Choroid plexus epithelial cell (primary cell): ENCODE results near the gene DHX35.

Experiments
- DNase-seq: peaks from one replicate; pipeline ENCODE4 v3.0.0-alpha.2; 2010; ENCODE audit warnings: low read depth
- H3K4me3 ChIP-seq: 2 replicates; pipeline ENCODE4 v1.5.1; 2011; ENCODE audit warnings: low read depth, mild to moderate bottlenecking, control low read depth, low read length, moderate library complexity
- TF ChIP-seq, protein P1 (sequence below): conservative IDR thresholded peaks from 2 replicates; pipeline ENCODE4 v1.5.1; 2011; ENCODE audit warnings: low read depth, mild to moderate bottlenecking, control low read depth, inconsistent platforms, low read length, moderate library complexity

The DHX35 gene, protein sequence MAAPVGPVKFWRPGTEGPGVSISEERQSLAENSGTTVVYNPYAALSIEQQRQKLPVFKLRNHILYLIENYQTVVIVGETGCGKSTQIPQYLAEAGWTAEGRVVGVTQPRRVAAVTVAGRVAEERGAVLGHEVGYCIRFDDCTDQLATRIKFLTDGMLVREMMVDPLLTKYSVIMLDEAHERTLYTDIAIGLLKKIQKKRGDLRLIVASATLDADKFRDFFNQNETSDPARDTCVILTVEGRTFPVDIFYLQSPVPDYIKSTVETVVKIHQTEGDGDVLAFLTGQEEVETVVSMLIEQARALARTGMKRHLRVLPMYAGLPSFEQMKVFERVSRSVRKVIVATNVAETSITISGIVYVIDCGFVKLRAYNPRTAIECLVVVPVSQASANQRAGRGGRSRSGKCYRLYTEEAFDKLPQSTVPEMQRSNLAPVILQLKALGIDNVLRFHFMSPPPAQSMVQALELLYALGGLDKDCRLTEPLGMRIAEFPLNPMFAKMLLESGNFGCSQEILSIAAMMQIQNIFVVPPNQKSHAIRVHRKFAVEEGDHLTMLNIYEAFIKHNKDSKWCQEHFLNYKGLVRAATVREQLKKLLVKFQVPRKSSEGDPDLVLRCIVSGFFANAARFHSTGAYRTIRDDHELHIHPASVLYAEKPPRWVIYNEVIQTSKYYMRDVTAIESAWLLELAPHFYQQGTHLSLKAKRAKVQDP

DNA sequence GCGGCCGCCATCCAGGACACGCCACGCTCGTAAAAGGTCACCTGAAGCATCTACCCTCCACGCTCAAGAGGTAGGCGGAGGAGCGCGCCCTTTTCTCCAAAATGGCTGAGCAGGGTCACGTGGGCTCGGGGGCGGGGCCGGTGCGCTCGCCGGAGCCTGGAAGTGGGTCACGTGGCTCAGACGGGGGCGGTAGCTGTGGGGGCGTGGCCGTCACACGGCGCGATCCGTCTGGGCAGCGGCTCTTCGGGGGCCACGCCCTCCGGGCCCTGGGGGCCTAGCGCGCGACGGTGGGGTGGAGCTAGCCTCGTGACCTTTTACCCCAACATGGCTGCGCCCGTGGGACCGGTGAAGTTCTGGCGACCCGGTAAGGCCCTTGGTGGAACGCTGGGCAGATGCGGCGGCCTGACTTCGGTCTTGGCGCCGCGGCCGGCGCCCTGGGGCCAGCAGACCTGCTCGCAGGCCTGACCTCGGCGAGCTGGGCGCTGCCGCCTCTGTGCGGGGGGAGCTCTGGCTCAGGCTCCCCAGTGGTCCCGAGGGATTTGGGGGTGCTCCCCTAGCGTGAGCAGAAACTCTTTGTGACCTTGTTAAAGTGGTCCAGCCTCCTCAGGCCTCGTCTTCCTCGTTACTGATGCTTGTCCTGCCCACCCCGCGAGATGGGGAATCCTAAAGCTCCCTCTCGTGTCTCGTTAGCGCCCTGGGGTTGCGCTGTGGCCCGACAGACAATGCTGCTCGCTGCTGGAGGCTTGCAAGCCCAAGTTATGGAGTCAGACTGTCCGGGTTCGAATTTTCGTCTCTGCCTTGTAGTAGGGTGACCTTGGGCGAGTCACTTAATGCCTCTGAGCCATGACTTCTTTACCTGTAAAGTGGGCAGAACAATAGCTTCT, at the start of gene DHX35:
TSS of gene DHX35 (plus strand) at position 301 of the 884 bp plus-strand sequence. CDS start at position 325, 24 bp downstream.
- peak within 1 kb of the TSS; percentile 79 for H3K4me3 ChIP-seq
- TF ChIP-seq, protein P1, sequence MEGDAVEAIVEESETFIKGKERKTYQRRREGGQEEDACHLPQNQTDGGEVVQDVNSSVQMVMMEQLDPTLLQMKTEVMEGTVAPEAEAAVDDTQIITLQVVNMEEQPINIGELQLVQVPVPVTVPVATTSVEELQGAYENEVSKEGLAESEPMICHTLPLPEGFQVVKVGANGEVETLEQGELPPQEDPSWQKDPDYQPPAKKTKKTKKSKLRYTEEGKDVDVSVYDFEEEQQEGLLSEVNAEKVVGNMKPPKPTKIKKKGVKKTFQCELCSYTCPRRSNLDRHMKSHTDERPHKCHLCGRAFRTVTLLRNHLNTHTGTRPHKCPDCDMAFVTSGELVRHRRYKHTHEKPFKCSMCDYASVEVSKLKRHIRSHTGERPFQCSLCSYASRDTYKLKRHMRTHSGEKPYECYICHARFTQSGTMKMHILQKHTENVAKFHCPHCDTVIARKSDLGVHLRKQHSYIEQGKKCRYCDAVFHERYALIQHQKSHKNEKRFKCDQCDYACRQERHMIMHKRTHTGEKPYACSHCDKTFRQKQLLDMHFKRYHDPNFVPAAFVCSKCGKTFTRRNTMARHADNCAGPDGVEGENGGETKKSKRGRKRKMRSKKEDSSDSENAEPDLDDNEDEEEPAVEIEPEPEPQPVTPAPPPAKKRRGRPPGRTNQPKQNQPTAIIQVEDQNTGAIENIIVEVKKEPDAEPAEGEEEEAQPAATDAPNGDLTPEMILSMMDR, result peak; percentile 73
- peak; percentile 98 for DNase-seq

DNA sequence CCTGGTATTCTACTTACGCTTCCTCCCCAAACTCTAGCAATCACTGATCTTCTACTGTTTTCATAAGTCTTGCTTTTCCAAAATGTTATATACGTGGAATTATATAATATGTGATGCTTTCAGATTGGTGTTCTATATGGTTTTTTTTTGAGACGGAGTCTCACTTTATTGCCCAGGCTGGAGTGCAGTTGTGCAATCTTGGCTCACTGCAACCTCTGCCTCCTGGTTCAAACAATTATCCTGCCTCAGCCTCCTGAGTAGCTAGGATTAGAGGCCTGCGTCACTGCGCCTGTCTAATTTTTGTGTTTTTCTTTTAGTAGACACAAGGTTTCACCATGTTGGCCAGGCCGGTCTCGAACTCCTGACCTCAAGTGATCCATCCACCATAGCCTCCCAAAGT, 46.8 kb upstream of the DHX35 start:
- no peak overlapping the region for H3K4me3 ChIP-seq
- no peak for DNase-seq
- TF ChIP-seq, protein P1, result no peak

DNA sequence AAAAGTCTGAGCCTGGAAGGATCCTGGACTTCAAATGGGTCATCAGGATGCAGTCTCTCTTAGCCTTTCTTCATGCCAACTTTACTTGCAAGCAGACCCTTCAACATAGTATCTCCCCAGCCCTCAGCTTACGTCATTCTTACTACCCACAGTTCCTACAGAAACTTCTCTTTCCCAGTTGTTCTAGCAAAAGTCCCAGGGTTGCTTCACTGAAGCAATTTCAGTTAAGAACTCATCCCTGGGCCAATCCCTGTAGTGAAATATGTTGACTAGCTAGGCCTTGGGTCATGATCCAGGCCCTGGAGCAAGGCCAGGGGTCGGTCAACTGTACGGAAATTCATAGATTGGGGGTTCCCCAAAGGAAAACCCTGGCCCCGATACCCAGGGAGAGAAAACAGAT, 44.5 kb upstream of the DHX35 start:
- no peak for DNase-seq
- TF ChIP-seq, protein P1, result no peak
- no peak overlapping the region for H3K4me3 ChIP-seq

DNA sequence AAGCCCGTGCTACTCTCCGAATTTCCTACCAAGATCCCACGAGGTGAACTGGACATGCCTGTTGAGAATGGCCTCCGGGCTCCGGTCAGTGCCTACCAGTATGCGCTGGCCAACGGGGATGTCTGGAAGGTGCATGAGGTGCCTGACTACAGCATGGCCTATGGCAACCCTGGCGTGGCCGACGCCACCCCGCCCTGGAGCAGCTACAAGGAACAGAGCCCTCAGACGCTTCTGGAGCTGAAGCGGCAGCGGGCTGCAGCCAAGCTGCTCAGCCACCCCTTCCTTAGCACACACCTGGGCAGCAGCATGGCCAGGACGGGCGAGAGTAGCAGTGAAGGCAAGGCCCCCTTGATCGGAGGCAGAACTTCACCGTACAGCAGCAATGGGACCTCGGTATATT, 44.0 kb upstream of the DHX35 start:
- TF ChIP-seq, protein P1, result no peak
- H3K4me3 ChIP-seq, result no peak overlapping the region
- DNase-seq, result no peak

DNA sequence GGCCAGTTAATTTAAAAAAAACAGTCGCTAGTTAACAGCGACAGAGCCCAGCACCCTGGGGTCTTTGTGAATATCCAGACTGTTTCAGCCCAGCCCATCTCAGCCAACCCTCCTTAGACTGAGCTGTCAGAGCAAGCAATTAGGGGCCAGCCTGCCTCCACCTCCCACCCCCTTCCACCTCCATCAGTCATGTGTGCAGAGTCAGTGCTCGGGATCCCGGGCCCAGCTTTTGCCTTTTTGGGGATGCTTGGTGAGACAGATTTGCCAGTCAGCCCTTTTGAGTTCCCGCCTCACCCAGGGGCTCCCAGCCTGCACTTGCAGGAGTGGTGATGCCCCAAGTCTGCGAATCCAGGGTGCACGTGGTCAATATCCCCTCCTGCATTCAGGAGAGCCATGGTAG, 42.5 kb upstream of the DHX35 start:
- TF ChIP-seq, protein P1, result no peak
- H3K4me3 ChIP-seq, result no peak overlapping the region
- DNase-seq, result no peak

DNA sequence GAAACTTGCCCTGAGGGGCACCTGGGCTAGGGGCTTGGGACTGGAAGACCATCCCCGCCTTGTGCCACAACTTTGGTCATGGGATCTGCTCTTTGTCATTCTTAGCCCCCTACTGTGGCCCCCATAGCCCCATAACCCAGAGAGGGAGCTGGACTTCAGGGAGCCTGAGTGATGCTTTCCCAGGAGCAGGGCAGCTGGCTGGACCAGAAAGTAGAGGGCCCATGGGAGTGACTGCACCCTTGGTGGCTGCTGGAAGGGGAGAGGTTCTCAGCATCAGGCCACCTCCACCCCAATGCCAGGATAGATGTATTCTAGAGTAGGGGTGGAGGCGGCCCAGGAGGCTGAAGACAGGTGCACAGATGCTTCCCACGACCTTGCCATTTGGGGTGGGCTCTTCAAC, 41.7 kb upstream of the DHX35 start:
- no peak overlapping the region for H3K4me3 ChIP-seq
- DNase-seq, result no peak
- TF ChIP-seq, protein P1, result no peak
